GM23338 (cell line): ENCODE data around the gene BTLA. TPM values are rescaled to one million over a fixed set of nuclear protein-coding genes. Genes with fewer than 3 reads are reported as not detected.

Source experiments
- ATAC-seq: fragments of 200-7000 bp; cut with Tn5 transposase; 3 replicates; pipeline ENCODE4 v1.9.1; 2020
- DNase-seq: peaks from one replicate; pipeline ENCODE4 v3.0.0-alpha.2; 2015; ENCODE audit warnings: low spot score
- H2AFZ ChIP-seq: fragments of 200-600 bp; sonication (generic); 2 replicates; pipeline ENCODE4 v1.8.0; 2016; ENCODE audit warnings: antibody characterized with exemption, mild to moderate bottlenecking, moderate library complexity
- H3F3A ChIP-seq: fragments of 200-600 bp; sonication (generic); replicated peaks from 2 replicates; pipeline ENCODE4 v1.8.0; 2017; ENCODE audit warnings: antibody characterized with exemption, mixed run types, low read depth
- H3K27ac ChIP-seq: fragments of 200-600 bp; sonication (generic); 2 replicates; pipeline ENCODE4 v1.6.1; 2016; ENCODE audit warnings: low read depth
- H3K27me3 ChIP-seq: fragments of 200-600 bp; sonication (generic); 2 replicates; pipeline ENCODE4 v1.8.0; 2016; ENCODE audit warnings: mild to moderate bottlenecking, mixed run types, moderate library complexity; ENCODE audit not compliant: insufficient read depth
- H3K36me3 ChIP-seq: fragments of 200-600 bp; sonication (generic); 2 replicates; pipeline ENCODE4 v1.8.0; 2016; ENCODE audit warnings: mild to moderate bottlenecking; ENCODE audit not compliant: insufficient read depth
- H3K4me1 ChIP-seq: fragments of 200-600 bp; sonication (generic); 2 replicates; pipeline ENCODE4 v1.8.0; 2016; ENCODE audit warnings: mild to moderate bottlenecking, moderate library complexity; ENCODE audit not compliant: insufficient read depth
- H3K4me2 ChIP-seq: fragments of 200-600 bp; sonication (generic); 2 replicates; pipeline ENCODE4 v1.7.1; 2017; ENCODE audit warnings: mixed run types
- H3K4me3 ChIP-seq: fragments of 200-600 bp; sonication (generic); 2 replicates; pipeline ENCODE4 v1.6.1; 2016; ENCODE audit warnings: mixed run types
- H3K79me2 ChIP-seq: fragments of 200-600 bp; sonication (generic); replicated peaks from 2 replicates; pipeline ENCODE4 v1.8.0; 2017; ENCODE audit warnings: mild to moderate bottlenecking; ENCODE audit not compliant: insufficient read depth
- H3K9me2 ChIP-seq: fragments of 200-600 bp; sonication (generic); 2 replicates; pipeline ENCODE4 v1.8.0; 2017; ENCODE audit not compliant: insufficient read depth
- H4K20me1 ChIP-seq: fragments of 200-600 bp; sonication (generic); replicated peaks from 2 replicates; pipeline ENCODE4 v1.8.0; 2017; ENCODE audit warnings: mild to moderate bottlenecking; ENCODE audit not compliant: insufficient read depth
- H3K27ac Mint-ChIP-seq: 2 replicates; pipeline ENCODE4 v1.8.0; 2020; ENCODE audit warnings: inconsistent platforms, mild to moderate bottlenecking, moderate library complexity, mixed read lengths
- H3K27me3 Mint-ChIP-seq: 3 replicates; pipeline ENCODE4 v1.8.0; 2022; ENCODE audit warnings: low read depth, mild to moderate bottlenecking, moderate library complexity, mixed read lengths, inconsistent platforms; ENCODE audit not compliant: insufficient read depth, poor library complexity
- H3K36me3 Mint-ChIP-seq: 3 replicates; pipeline ENCODE4 v1.8.0; 2021; ENCODE audit warnings: low read depth, mild to moderate bottlenecking, inconsistent platforms, moderate library complexity, mixed read lengths
- H3K4me1 Mint-ChIP-seq: 3 replicates; pipeline ENCODE4 v1.8.0; 2020; ENCODE audit warnings: mild to moderate bottlenecking, inconsistent platforms, mixed read lengths
- H3K4me3 Mint-ChIP-seq: 3 replicates; pipeline ENCODE4 v1.8.0; 2021; ENCODE audit warnings: moderate library complexity, mild to moderate bottlenecking, inconsistent platforms, mixed read lengths
- H3K9me3 Mint-ChIP-seq: 3 replicates; pipeline ENCODE4 v1.8.0; 2020; ENCODE audit warnings: moderate library complexity, mild to moderate bottlenecking, inconsistent platforms, mixed read lengths
- CREB1 ChIP-seq: fragments of 250-450 bp; sonication (Bioruptor Pico); IDR thresholded peaks from 2 replicates; pipeline ENCODE4 v1.5.0; 2020; ENCODE audit warnings: low read depth, mild to moderate bottlenecking, moderate library complexity
- CTCF ChIP-seq, 2 experiments: fragments of 200-600 bp in 1 of 2; sonication (generic) in 1 of 2; conservative IDR thresholded peaks; 2 replicates each; pipeline versions ENCODE4 v1.5.1 to v1.6.1; 2016 to 2017; ENCODE audit warnings: antibody characterized with exemption in 2 of 2, low read depth in 2 of 2, mild to moderate bottlenecking in 2 of 2, moderate library complexity in 1 of 2
- EZH2 ChIP-seq: fragments of 200-600 bp; sonication (generic); IDR thresholded peaks from one replicate; pipeline ENCODE4 v1.8.0; 2017; ENCODE audit warnings: antibody characterized with exemption, mild to moderate bottlenecking, low read depth; ENCODE audit not compliant: unreplicated experiment
- EZH2phosphoT487 ChIP-seq: fragments of 200-600 bp; sonication (generic); IDR thresholded peaks from one replicate; pipeline ENCODE4 v1.8.1; 2018; ENCODE audit warnings: antibody characterized with exemption; ENCODE audit not compliant: unreplicated experiment
- JUNB ChIP-seq: IDR thresholded peaks from one replicate; pipeline ENCODE4 v1.6.1; 2016; ENCODE audit warnings: antibody characterized with exemption; ENCODE audit not compliant: unreplicated experiment
- NANOG ChIP-seq: IDR thresholded peaks from 2 replicates; pipeline ENCODE4 v1.6.1; 2016; ENCODE audit warnings: antibody characterized with exemption, borderline replicate concordance
- POLR2AphosphoS5 ChIP-seq: IDR thresholded peaks from 2 replicates; pipeline ENCODE4 v1.6.1; 2016; ENCODE audit warnings: antibody characterized with exemption, low read depth
- REST ChIP-seq: IDR thresholded peaks from one replicate; pipeline ENCODE4 v1.6.1; 2018; ENCODE audit warnings: antibody characterized with exemption; ENCODE audit not compliant: unreplicated experiment
- STAT1 ChIP-seq: IDR thresholded peaks from one replicate; pipeline ENCODE4 v1.6.1; 2016; ENCODE audit warnings: antibody characterized with exemption; ENCODE audit not compliant: unreplicated experiment
- ZNF114 ChIP-seq: fragments of 250-450 bp; sonication (Bioruptor Pico); IDR thresholded peaks from 2 replicates; pipeline ENCODE4 v1.5.0; 2020; ENCODE audit warnings: mild to moderate bottlenecking, moderate library complexity
- ZNF331 ChIP-seq: fragments of 250-450 bp; sonication (Bioruptor Pico); IDR thresholded peaks from 2 replicates; pipeline ENCODE4 v1.5.0; 2020; ENCODE audit warnings: low read depth, mild to moderate bottlenecking, moderate library complexity
- polyA plus RNA-seq: library from polyadenylated mRNA; unstranded; fragments of >200 nt; fragmentation: Nextera tagmentation; extraction: Ambion mirVana; gene quantifications from 2 replicates; pipeline ENCODE4 v1.2.1, GENCODE V29; 2016
- total RNA-seq: library from RNA; depleted of rRNA; stranded (reverse); fragments of >200 nt; shearing (Covaris generic); gene quantifications from 2 replicates; pipeline ENCODE4 v1.2.3, GENCODE V29; 2014
- TF ChIP-seq, protein P1 (sequence below): IDR thresholded peaks from 2 replicates; pipeline ENCODE4 v1.6.1; 2016; ENCODE audit warnings: antibody characterized with exemption
- TF ChIP-seq, protein P2 (sequence below): fragments of 250-450 bp; sonication (Bioruptor Pico); IDR thresholded peaks from 2 replicates; pipeline ENCODE4 v1.5.0; 2020; ENCODE audit warnings: mild to moderate bottlenecking, moderate library complexity

The BTLA gene
- total and polyA plus RNA-seq, 2 experiments from 2014 or later, result 0.44 TPM; not detected in 1

GRCh38 chr3:112472691-112473090 is 26.6 kb downstream of the BTLA start:
- peaks cover 5% of the 10 kb centered on the region; the same call in 1 of the 2 replicates for H3K4me1 ChIP-seq
- H3K27me3 ChIP-seq, result no peaks in the 10 kb centered on the region
- Mint-ChIP-seq H3K4me1 (peaks cover 3% of the 10 kb centered on the region; the same call in 1 of the 3 replicates), H3K27ac (no peak overlapping the region), H3K4me3 (no peak overlapping the region), H3K9me3 (no peaks in the 10 kb centered on the region), H3K36me3 (no peaks in the 10 kb centered on the region), H3K27me3 (peaks cover 2% of the 10 kb centered on the region)
- no peaks in the 10 kb centered on the region; the same call in 1 of the 2 replicates for H3F3A ChIP-seq
- no peaks in the 10 kb centered on the region for H3K36me3 ChIP-seq
- ATAC-seq (no peak), DNase-seq (no peak)
- H3K4me3 ChIP-seq, result no peak overlapping the region
- H4K20me1 ChIP-seq, result no peaks in the 10 kb centered on the region
- H3K9me2 ChIP-seq, result no peaks in the 10 kb centered on the region
- no peaks in the 10 kb centered on the region for H3K79me2 ChIP-seq
- no peak overlapping the region for H3K27ac ChIP-seq
- H3K4me2 ChIP-seq, result no peak overlapping the region
- no peak overlapping the region for H2AFZ ChIP-seq
- TF ChIP-seq EZH2phosphoT487, result no peak
- TF ChIP-seq ZNF114 (CRISPR knock-in tag), result no peak
- TF ChIP-seq ZNF331 (CRISPR knock-in tag), result no peak
- TF ChIP-seq STAT1, result no peak
- no peak for TF ChIP-seq JUNB
- TF ChIP-seq EZH2, result no peak
- TF ChIP-seq, protein P1, sequence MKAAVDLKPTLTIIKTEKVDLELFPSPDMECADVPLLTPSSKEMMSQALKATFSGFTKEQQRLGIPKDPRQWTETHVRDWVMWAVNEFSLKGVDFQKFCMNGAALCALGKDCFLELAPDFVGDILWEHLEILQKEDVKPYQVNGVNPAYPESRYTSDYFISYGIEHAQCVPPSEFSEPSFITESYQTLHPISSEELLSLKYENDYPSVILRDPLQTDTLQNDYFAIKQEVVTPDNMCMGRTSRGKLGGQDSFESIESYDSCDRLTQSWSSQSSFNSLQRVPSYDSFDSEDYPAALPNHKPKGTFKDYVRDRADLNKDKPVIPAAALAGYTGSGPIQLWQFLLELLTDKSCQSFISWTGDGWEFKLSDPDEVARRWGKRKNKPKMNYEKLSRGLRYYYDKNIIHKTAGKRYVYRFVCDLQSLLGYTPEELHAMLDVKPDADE, result no peak
- no peak for TF ChIP-seq REST
- TF ChIP-seq CREB1 (CRISPR knock-in tag), result no peak
- TF ChIP-seq, protein P2, sequence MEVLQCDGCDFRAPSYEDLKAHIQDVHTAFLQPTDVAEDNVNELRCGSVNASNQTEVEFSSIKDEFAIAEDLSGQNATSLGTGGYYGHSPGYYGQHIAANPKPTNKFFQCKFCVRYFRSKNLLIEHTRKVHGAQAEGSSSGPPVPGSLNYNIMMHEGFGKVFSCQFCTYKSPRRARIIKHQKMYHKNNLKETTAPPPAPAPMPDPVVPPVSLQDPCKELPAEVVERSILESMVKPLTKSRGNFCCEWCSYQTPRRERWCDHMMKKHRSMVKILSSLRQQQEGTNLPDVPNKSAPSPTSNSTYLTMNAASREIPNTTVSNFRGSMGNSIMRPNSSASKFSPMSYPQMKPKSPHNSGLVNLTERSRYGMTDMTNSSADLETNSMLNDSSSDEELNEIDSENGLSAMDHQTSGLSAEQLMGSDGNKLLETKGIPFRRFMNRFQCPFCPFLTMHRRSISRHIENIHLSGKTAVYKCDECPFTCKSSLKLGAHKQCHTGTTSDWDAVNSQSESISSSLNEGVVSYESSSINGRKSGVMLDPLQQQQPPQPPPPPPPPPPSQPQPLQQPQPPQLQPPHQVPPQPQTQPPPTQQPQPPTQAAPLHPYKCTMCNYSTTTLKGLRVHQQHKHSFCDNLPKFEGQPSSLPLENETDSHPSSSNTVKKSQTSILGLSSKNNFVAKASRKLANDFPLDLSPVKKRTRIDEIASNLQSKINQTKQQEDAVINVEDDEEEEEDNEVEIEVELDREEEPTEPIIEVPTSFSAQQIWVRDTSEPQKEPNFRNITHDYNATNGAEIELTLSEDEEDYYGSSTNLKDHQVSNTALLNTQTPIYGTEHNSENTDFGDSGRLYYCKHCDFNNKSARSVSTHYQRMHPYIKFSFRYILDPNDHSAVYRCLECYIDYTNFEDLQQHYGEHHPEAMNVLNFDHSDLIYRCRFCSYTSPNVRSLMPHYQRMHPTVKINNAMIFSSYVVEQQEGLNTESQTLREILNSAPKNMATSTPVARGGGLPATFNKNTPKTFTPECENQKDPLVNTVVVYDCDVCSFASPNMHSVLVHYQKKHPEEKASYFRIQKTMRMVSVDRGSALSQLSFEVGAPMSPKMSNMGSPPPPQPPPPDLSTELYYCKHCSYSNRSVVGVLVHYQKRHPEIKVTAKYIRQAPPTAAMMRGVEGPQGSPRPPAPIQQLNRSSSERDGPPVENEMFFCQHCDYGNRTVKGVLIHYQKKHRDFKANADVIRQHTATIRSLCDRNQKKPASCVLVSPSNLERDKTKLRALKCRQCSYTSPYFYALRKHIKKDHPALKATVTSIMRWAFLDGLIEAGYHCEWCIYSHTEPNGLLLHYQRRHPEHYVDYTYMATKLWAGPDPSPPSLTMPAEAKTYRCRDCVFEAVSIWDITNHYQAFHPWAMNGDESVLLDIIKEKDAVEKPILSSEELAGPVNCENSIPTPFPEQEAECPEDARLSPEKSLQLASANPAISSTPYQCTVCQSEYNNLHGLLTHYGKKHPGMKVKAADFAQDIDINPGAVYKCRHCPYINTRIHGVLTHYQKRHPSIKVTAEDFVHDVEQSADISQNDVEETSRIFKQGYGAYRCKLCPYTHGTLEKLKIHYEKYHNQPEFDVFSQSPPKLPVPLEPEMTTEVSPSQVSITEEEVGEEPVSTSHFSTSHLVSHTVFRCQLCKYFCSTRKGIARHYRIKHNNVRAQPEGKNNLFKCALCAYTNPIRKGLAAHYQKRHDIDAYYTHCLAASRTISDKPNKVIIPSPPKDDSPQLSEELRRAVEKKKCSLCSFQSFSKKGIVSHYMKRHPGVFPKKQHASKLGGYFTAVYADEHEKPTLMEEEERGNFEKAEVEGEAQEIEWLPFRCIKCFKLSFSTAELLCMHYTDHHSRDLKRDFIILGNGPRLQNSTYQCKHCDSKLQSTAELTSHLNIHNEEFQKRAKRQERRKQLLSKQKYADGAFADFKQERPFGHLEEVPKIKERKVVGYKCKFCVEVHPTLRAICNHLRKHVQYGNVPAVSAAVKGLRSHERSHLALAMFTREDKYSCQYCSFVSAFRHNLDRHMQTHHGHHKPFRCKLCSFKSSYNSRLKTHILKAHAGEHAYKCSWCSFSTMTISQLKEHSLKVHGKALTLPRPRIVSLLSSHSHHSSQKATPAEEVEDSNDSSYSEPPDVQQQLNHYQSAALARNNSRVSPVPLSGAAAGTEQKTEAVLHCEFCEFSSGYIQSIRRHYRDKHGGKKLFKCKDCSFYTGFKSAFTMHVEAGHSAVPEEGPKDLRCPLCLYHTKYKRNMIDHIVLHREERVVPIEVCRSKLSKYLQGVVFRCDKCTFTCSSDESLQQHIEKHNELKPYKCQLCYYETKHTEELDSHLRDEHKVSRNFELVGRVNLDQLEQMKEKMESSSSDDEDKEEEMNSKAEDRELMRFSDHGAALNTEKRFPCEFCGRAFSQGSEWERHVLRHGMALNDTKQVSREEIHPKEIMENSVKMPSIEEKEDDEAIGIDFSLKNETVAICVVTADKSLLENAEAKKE, result no peak
- TF ChIP-seq CTCF (conservative IDR thresholded peaks at IDR 0.05; ENCODE audit: low read depth in 2 of 2), result no peak
- no peak for TF ChIP-seq POLR2AphosphoS5
- no peak for TF ChIP-seq NANOG
